Smooth muscle cell (in vitro differentiated cells): ENCODE data around the gene ZDHHC18. TPM values are rescaled to one million over a fixed set of nuclear protein-coding genes. Genes with fewer than 3 reads are reported as not detected.

Experiments
- DNase-seq: peaks from one replicate; lab custom pipeline; 2025; ENCODE audit not compliant: unreplicated experiment; lab: John Stamatoyannopoulos, UW
- H2AFZ ChIP-seq: fragments of 200-600 bp; sonication (generic); 2 replicates; pipeline ENCODE4 v1.6.0; 2016; ENCODE audit warnings: antibody characterized with exemption, low read depth, mild to moderate bottlenecking
- H3F3A ChIP-seq: fragments of 200-600 bp; sonication (generic); 2 replicates; pipeline ENCODE4 v1.6.0; 2017; ENCODE audit warnings: antibody characterized with exemption, low read depth
- H3K27ac ChIP-seq: fragments of 200-600 bp; sonication (generic); 2 replicates; pipeline ENCODE4 v1.5.1; 2016; ENCODE audit warnings: low read depth, mild to moderate bottlenecking
- H3K27me3 ChIP-seq: fragments of 200-600 bp; sonication (generic); 2 replicates; pipeline ENCODE4 v1.6.1; 2016; ENCODE audit warnings: low read depth, mild to moderate bottlenecking
- H3K36me3 ChIP-seq: fragments of 200-600 bp; sonication (generic); 2 replicates; pipeline ENCODE4 v1.5.1; 2016; ENCODE audit warnings: low read depth
- H3K4me1 ChIP-seq: fragments of 200-600 bp; sonication (generic); 2 replicates; pipeline ENCODE4 v1.5.1; 2016; ENCODE audit warnings: low read depth
- H3K4me2 ChIP-seq: fragments of 200-600 bp; sonication (generic); 2 replicates; pipeline ENCODE4 v1.6.0; 2016; ENCODE audit warnings: mild to moderate bottlenecking
- H3K4me3 ChIP-seq: fragments of 200-600 bp; sonication (generic); 2 replicates; pipeline ENCODE4 v1.5.1; 2016; ENCODE audit warnings: mild to moderate bottlenecking
- H3K79me2 ChIP-seq: fragments of 200-600 bp; sonication (generic); 2 replicates; pipeline ENCODE4 v1.6.0; 2016; ENCODE audit warnings: low read depth, mild to moderate bottlenecking
- H3K9ac ChIP-seq: fragments of 200-600 bp; sonication (generic); 2 replicates; pipeline ENCODE4 v1.6.0; 2016; ENCODE audit warnings: low read depth
- H3K9me3 ChIP-seq: fragments of 200-600 bp; sonication (generic); replicated peaks from 2 replicates; pipeline ENCODE4 v1.5.1; 2016; ENCODE audit warnings: low read depth
- H4K20me1 ChIP-seq: fragments of 200-600 bp; sonication (generic); 2 replicates; pipeline ENCODE4 v1.6.0; 2016; ENCODE audit warnings: low read depth
- WGBS: methylation state at CpG from one replicate; pipeline ENCODE4 v1.1.7; 2016; ENCODE audit warnings: low lambda C conversion rate; 5-methylcytosine and 5-hydroxymethylcytosine counted together
- polyA plus RNA-seq: library from polyadenylated mRNA; unstranded; fragments of >200 nt; fragmentation: Nextera tagmentation; extraction: Ambion mirVana; gene quantifications from 2 replicates; pipeline ENCODE4 v1.2.1, GENCODE V29; 2016
- total RNA-seq: library from RNA; depleted of rRNA; stranded (reverse); fragments of >200 nt; gene quantifications from 2 replicates; pipeline ENCODE4 v1.2.3, GENCODE V29; 2014
- TF ChIP-seq, protein P1 (sequence below): fragments of 200-600 bp; sonication (generic); IDR thresholded peaks from 2 replicates; pipeline ENCODE4 v1.5.1; 2017; ENCODE audit warnings: borderline replicate concordance, mild to moderate bottlenecking, antibody characterized with exemption; ENCODE audit not compliant: insufficient read depth, poor library complexity, severe bottlenecking

The ZDHHC18 gene
- total and polyA plus RNA-seq, 2 experiments from 2014 or later = 20.3 to 52.5 TPM

DNA sequence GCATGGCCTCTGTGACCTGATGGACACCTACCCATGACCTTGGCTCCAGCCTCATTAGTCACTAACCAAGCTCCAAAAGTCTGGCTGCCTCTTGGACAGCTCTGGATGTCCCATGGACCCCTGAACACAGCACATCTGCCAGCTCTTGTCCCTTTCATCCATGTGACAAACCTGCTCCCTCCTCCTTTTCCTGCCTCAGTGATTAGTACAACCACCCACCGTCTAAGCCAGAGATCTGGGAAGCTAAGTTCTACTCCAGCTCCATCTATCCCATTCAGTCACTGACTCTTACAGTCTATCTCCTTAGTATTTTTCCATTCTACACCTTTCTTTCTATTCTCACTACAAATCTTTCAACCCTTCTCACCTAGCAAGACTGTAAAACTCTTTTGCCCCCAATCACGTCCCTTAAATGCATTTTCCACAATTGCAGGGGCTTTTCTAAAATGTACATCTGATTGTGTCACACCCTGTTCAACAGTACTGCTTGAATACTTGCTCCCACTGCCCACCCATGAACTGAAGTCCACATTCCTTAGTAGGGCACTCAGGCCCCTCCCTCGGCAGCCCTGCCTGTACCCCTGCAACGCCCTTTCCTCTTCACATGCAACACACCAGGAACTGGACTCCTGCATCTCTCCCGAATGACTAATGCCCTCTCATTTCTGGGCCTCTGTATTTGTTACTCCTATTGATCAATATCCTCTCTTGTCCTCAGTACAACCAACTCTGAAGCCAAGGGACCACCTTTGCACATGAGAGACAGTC lies 56.4 kb downstream of the ZDHHC18 start:
- H3K79me2 ChIP-seq = peaks cover 6% of the 10 kb centered on the region
- H4K20me1 ChIP-seq = peaks cover 10% of the 10 kb centered on the region
- TF ChIP-seq, protein P1, sequence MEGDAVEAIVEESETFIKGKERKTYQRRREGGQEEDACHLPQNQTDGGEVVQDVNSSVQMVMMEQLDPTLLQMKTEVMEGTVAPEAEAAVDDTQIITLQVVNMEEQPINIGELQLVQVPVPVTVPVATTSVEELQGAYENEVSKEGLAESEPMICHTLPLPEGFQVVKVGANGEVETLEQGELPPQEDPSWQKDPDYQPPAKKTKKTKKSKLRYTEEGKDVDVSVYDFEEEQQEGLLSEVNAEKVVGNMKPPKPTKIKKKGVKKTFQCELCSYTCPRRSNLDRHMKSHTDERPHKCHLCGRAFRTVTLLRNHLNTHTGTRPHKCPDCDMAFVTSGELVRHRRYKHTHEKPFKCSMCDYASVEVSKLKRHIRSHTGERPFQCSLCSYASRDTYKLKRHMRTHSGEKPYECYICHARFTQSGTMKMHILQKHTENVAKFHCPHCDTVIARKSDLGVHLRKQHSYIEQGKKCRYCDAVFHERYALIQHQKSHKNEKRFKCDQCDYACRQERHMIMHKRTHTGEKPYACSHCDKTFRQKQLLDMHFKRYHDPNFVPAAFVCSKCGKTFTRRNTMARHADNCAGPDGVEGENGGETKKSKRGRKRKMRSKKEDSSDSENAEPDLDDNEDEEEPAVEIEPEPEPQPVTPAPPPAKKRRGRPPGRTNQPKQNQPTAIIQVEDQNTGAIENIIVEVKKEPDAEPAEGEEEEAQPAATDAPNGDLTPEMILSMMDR = no peak
- H3K4me1 ChIP-seq = no peaks in the 10 kb centered on the region
- no peak overlapping the region for H3K27ac ChIP-seq
- WGBS = 97% methylated on average over 5 of the region's 5 CpGs
- no peak overlapping the region for H3K4me3 ChIP-seq
- no peaks in the 10 kb centered on the region for H3K9me3 ChIP-seq
- H3K9ac ChIP-seq = no peak overlapping the region
- H3F3A ChIP-seq = peaks cover 20% of the 10 kb centered on the region
- H3K27me3 ChIP-seq = no peaks in the 10 kb centered on the region
- no peak for DNase-seq
- H2AFZ ChIP-seq = no peak overlapping the region
- peaks cover 12% of the 10 kb centered on the region for H3K36me3 ChIP-seq
- no peak overlapping the region for H3K4me2 ChIP-seq

DNA sequence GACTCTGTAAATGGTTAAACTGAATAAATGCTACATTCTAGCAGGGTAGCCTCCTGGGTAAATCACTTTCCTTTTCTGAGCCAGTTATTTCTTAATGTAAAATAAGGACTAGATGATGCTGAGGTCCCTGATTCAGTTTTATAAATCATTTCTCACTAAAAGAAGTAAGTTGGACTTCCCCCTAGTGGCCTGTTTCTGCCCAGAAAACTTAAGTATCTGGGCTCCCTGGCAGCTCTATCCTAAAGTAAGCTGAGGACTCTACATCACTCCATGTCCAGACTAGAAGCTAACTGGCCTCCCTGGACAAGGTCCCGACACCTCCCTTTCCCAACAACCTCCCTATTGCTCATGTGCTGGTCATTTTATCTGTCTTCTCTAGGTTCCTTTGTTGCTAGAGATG lies 60.6 kb downstream of the ZDHHC18 start:
- no peak overlapping the region for H3K27ac ChIP-seq
- no peaks in the 10 kb centered on the region for H3K9me3 ChIP-seq
- no peak overlapping the region for H3K9ac ChIP-seq
- H3F3A ChIP-seq = peaks cover 5% of the 10 kb centered on the region
- no peak overlapping the region for H3K4me3 ChIP-seq
- DNase-seq = no peak
- TF ChIP-seq, protein P1 = peak; percentile 37
- peaks cover 3% of the 10 kb centered on the region for H3K36me3 ChIP-seq
- peaks cover 25% of the 10 kb centered on the region for H3K79me2 ChIP-seq
- no peak overlapping the region for H2AFZ ChIP-seq
- 92% methylated on average over 1 of the region's 1 CpG for WGBS
- H3K27me3 ChIP-seq = no peaks in the 10 kb centered on the region
- H3K4me1 ChIP-seq = peaks cover 13% of the 10 kb centered on the region
- no peak overlapping the region for H3K4me2 ChIP-seq
- peaks cover 9% of the 10 kb centered on the region for H4K20me1 ChIP-seq

DNA sequence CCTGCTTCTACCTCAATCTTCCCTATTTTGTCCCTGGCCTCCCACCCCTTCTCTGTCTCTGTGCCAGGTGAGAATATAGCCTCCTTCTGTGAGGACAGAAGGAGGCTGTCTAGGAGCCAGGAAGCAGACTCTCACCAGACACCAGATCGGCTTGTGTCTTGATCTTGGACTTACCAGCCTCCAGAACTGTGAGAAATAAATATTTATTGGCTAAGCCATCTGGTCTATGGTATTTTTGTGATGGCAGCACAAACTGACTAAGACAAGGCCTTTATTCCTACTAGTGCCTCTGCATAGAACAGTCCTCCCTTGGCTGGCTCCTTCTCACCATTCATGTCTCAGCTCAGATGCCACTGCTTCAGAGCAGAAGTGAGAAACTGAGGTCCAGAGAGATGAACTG lies 61.7 kb downstream of the ZDHHC18 start:
- Histone ChIP-seq H3K4me1 (peaks cover 13% of the 10 kb centered on the region), H3F3A (peaks cover 5% of the 10 kb centered on the region), H3K4me2 (no peak overlapping the region), H3K9ac (no peak overlapping the region), H3K4me3 (no peak overlapping the region), H2AFZ (no peak overlapping the region), H3K36me3 (peaks cover 8% of the 10 kb centered on the region), H3K9me3 (no peaks in the 10 kb centered on the region), H4K20me1 (peaks cover 9% of the 10 kb centered on the region), H3K27me3 (no peaks in the 10 kb centered on the region), H3K79me2 (peaks cover 25% of the 10 kb centered on the region), H3K27ac (peak overlapping the region; percentile 87)
- TF ChIP-seq, protein P1 = no peak
- WGBS = 96% methylated on average over 1 of the region's 1 CpG
- no peak for DNase-seq
